ENCODE results near the gene GAREM1.

DNA sequence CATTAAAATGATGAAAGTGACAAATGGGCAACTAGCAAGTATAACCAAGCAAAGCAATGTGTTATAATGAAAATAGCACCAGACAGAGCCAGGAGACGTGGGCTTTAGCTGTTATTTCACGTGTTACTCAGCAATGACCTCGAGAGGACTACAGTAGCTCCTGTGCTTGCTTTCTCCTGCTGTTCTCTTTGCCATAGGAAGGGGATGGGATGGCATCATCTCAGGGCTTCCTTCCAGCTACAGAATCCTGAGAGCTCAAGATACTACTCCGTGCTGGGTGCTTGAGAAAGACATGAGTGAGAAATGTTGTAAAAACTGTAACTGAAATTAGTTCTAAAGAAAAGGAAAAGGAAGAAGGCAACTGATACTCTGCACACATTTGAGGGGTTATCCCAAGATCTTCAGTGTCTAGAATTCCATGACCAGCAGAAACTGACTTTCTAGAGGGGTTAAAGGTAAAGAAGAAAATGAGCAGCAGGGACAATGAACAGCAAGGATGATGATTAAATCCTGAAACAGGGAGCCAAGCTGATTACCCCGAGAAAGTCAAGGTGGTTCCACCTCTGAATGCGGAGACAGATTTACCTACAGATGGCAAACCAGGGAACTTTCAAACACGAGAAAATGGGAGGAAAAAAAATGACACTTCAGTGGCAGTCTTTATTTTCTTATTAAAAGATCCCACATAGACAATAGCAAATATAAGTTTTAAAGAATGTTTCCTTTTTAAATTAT lies 33.4 kb downstream of the GAREM1 start:
- TF ChIP-seq, protein P1, sequence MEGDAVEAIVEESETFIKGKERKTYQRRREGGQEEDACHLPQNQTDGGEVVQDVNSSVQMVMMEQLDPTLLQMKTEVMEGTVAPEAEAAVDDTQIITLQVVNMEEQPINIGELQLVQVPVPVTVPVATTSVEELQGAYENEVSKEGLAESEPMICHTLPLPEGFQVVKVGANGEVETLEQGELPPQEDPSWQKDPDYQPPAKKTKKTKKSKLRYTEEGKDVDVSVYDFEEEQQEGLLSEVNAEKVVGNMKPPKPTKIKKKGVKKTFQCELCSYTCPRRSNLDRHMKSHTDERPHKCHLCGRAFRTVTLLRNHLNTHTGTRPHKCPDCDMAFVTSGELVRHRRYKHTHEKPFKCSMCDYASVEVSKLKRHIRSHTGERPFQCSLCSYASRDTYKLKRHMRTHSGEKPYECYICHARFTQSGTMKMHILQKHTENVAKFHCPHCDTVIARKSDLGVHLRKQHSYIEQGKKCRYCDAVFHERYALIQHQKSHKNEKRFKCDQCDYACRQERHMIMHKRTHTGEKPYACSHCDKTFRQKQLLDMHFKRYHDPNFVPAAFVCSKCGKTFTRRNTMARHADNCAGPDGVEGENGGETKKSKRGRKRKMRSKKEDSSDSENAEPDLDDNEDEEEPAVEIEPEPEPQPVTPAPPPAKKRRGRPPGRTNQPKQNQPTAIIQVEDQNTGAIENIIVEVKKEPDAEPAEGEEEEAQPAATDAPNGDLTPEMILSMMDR (IDR thresholded peaks at IDR 0.05) = no peak
- no peak for TF ChIP-seq TEAD1 (CRISPR knock-in tag; IDR thresholded peaks at IDR 0.05)
- TF ChIP-seq CREB1 (CRISPR knock-in tag; IDR thresholded peaks at IDR 0.05) = no peak
- no peak for TF ChIP-seq TP53 (CRISPR knock-in tag; IDR thresholded peaks at IDR 0.05)
- TF ChIP-seq CBFB (CRISPR knock-in tag; IDR thresholded peaks at IDR 0.05; ENCODE audit: low read depth) = no peak
- TF ChIP-seq HMGA2 (CRISPR knock-in tag; IDR thresholded peaks at IDR 0.05) = no peak
- TF ChIP-seq, protein P2, sequence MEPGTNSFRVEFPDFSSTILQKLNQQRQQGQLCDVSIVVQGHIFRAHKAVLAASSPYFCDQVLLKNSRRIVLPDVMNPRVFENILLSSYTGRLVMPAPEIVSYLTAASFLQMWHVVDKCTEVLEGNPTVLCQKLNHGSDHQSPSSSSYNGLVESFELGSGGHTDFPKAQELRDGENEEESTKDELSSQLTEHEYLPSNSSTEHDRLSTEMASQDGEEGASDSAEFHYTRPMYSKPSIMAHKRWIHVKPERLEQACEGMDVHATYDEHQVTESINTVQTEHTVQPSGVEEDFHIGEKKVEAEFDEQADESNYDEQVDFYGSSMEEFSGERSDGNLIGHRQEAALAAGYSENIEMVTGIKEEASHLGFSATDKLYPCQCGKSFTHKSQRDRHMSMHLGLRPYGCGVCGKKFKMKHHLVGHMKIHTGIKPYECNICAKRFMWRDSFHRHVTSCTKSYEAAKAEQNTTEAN (CRISPR knock-in tag; IDR thresholded peaks at IDR 0.05) = no peak
- TF ChIP-seq ATF1 (CRISPR knock-in tag; IDR thresholded peaks at IDR 0.05) = no peak
- TF ChIP-seq, protein P3, sequence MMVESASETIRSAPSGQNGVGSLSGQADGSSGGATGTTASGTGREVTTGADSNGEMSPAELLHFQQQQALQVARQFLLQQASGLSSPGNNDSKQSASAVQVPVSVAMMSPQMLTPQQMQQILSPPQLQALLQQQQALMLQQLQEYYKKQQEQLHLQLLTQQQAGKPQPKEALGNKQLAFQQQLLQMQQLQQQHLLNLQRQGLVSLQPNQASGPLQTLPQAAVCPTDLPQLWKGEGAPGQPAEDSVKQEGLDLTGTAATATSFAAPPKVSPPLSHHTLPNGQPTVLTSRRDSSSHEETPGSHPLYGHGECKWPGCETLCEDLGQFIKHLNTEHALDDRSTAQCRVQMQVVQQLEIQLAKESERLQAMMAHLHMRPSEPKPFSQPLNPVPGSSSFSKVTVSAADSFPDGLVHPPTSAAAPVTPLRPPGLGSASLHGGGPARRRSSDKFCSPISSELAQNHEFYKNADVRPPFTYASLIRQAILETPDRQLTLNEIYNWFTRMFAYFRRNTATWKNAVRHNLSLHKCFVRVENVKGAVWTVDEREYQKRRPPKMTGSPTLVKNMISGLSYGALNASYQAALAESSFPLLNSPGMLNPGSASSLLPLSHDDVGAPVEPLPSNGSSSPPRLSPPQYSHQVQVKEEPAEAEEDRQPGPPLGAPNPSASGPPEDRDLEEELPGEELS (CRISPR knock-in tag; IDR thresholded peaks at IDR 0.05) = no peak
- TF ChIP-seq ZNF423 (CRISPR knock-in tag; IDR thresholded peaks at IDR 0.05) = no peak
- no peak for TF ChIP-seq CREM (CRISPR knock-in tag; IDR thresholded peaks at IDR 0.05)
- TF ChIP-seq, protein P4, sequence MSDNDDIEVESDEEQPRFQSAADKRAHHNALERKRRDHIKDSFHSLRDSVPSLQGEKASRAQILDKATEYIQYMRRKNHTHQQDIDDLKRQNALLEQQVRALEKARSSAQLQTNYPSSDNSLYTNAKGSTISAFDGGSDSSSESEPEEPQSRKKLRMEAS (CRISPR knock-in tag; IDR thresholded peaks at IDR 0.05) = no peak
- no peak for TF ChIP-seq NR2C2 (CRISPR knock-in tag; IDR thresholded peaks at IDR 0.05)
